GM19099 (cell line): ENCODE data around the gene SHCBP1.

ENCODE experiments used
- POLR2A ChIP-seq: IDR thresholded peaks from 3 replicates; pipeline ENCODE4 v1.6.1; 2011; ENCODE audit warnings: low read depth; ENCODE audit not compliant: insufficient read length; ENCODE audit errors: extremely low read depth

Gene SHCBP1, protein sequence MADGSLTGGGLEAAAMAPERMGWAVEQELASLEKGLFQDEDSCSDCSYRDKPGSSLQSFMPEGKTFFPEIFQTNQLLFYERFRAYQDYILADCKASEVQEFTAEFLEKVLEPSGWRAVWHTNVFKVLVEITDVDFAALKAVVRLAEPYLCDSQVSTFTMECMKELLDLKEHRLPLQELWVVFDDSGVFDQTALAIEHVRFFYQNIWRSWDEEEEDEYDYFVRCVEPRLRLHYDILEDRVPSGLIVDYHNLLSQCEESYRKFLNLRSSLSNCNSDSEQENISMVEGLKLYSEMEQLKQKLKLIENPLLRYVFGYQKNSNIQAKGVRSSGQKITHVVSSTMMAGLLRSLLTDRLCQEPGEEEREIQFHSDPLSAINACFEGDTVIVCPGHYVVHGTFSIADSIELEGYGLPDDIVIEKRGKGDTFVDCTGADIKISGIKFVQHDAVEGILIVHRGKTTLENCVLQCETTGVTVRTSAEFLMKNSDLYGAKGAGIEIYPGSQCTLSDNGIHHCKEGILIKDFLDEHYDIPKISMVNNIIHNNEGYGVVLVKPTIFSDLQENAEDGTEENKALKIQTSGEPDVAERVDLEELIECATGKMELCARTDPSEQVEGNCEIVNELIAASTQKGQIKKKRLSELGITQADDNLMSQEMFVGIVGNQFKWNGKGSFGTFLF

GRCh38 chr16:46621006-46621933 lies at the start of gene SHCBP1:
TSS of gene SHCBP1 (minus strand) at chr16:46621379. CDS start at chr16:46621359, 20 bp downstream.
- peak; percentile 86 for TF ChIP-seq POLR2A

DNA sequence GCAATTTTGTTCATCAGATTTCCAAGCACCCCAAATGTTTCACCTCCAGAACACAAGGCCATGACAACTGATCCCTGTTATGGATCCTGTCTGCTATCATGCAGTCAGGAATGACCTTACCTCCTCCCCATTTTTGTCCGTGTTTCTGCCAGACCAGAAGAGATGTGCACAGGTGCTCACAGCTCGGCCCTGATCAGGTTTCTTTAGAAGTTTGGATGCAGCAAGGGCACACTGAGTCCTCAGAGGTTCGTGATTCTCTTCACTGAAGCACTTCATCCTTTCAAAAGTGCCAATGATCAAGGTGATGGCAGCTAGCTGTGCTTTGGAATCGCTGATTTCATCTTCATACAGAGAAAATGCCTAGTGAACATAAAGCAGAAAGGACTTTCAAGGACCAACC lies 40.9 kb upstream of the SHCBP1 start:
- no peak for TF ChIP-seq POLR2A

DNA sequence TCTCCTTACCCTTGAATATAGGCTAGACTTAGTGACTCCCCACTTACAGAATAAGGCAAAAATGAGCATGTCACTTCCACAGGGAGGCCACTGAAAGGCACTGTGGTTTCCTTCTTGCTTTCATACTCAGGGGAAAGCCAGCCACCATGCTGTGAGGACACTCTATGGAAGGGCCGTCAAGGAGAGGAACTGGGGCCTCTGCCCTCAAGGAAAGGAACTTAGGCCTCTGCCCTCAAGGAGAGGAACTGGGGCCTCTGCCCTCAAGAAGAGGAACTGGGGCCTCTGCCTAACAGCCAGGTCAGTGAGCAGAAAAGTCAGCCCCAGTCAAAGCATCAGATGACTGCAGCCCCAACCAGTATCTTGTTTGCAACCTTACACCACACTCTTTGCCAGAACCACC lies 37.7 kb upstream of the SHCBP1 start:
- TF ChIP-seq POLR2A, result no peak

GRCh38 chr16:46651305-46651704 lies 30.1 kb upstream of the SHCBP1 start:
- no peak for TF ChIP-seq POLR2A

DNA sequence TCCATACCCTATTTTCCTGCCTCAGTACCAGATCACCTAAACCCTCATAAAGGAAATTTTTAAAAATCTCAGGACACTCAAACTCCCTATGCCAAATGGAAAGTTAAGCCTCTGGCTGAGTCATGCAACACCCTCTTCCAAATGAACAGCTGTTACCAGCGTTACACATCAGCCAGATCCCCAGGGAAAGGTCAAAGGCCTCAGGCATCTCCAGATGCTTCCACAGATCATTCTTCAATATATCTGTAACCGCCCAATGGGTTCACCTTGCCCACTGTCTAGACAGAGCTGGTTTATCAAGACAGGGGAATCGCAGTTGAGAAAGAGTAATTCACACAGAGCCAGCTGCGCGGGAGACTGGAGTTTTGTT lies 29.1 kb upstream of the SHCBP1 start:
- no peak for TF ChIP-seq POLR2A

DNA sequence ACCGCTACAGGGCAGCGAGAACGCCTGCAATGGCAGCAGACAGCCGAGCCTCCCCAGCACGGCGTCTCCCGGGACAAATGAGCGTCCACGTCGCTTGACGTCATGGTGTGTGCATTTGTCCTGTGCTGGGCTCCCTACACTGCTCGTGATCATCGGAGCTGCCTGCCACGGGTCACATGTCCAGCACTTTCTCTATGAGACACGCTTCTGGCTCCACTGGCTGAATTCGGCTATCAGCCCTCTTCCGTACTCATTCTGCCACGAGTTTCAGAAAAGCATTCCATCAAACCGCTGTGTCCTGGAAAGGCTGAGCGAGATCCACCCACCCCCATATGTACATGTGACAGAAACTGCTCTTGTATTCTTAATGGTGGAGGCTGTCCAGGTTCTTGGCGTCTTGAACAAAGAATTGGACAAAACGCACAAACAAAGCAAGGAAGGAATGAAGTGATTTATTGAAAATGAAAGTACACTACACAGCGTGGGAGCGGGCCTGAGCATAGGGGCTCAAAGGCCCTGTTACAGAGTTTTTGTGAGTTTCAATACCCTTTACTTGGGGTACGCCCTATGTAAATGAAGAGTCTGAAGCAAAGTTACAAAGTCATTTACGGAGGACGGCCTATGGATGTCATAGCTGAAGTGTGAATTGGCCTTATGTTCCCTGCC lies 28.5 kb upstream of the SHCBP1 start:
- no peak for TF ChIP-seq POLR2A

- no peak for TF ChIP-seq POLR2A
Measured at GRCh38 chr16:46648656-46649055, 27.5 kb upstream of the SHCBP1 start.

DNA sequence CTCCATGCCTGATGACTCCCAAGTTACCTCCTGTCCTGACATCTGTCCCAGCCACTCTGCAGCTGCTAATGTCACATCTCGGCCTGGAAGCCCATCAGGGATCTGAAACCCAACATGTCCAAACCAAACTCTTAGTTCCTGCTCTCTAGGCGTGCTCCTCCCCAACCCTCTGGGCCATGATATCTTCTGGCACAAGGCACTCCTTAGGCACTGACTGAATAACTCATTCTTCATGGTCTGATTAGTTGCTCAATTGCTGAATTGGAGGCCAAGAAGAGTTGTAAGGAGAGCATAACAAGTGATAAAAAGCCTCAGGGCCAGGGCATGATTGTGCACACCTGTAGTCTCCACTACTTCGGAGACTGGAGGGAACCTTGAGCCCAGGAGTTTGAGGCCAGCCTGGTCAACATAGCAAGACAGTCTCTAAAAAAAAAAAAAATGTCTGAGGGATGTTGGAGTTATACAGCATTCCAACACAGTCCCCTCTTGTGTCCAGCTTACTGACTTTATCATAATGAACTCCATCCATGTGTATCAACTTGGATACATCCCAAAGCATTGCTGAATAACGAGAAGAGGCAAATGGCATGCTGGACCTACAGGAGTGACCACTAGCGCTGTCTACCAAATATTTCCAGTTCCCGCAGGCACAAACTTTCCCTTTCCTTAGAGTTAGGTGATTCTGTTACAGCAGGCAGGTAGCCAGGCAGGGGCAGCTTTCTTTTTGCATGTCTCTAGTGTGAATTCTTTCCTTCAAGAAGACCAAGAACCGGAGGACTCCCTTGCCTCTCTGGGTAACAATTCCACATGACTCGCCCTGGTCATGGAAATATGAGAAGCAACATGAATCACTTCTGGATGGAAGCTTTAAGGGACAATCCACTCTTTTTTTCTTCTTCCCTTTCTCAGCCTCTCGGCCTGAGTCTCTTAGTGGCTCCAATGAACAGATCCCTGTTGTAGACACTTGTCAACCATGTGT lies 18.1 kb upstream of the SHCBP1 start:
- no peak for TF ChIP-seq POLR2A

GRCh38 chr16:46632778-46633733 lies 11.9 kb upstream of the SHCBP1 start:
- no peak for TF ChIP-seq POLR2A

GRCh38 chr16:46629331-46630219 lies 8.4 kb upstream of the SHCBP1 start:
- no peak for TF ChIP-seq POLR2A

DNA sequence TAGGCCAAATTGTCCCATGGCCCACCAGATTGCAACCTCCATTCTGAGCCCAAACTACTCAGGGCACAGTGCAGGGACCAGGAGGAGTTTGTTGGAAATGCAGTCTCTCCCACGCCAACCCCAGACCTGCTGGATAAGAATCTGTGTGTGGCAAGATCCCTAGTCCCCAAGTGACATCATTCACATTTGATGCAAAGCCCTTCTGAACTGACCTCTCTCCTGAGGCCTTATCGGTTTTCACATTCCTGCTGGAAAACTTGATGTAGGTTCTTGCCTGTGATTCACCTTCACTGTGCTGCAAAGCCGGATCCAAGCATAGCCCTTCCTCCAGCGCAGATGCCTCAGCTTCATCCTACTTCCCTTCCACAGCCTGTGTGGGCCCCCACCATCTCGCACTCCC lies 6.6 kb upstream of the SHCBP1 start:
- no peak for TF ChIP-seq POLR2A
